Glomerular endothelial cell (primary cell): ENCODE measurements around the gene DCTN5. TPM values are rescaled to one million over a fixed set of nuclear protein-coding genes. Genes with fewer than 3 reads are reported as not detected.

Source experiments
- DNase-seq: peaks from one replicate; pipeline ENCODE4 v3.0.0-alpha.2; 2011; ENCODE audit warnings: low read depth, low spot score; ENCODE audit errors: extremely low read depth
- total RNA-seq: library from RNA; depleted of rRNA; stranded (reverse); fragments of >200 nt; gene quantifications from 2 replicates; pipeline ENCODE4 v1.2.3, GENCODE V29; 2015

The DCTN5 gene
- total RNA-seq, 1 donor from 2014 or later = 53.1 TPM

GRCh38 chr16:23651943-23652468, 10.7 kb downstream of the DCTN5 start:
- no peak for DNase-seq

DNA sequence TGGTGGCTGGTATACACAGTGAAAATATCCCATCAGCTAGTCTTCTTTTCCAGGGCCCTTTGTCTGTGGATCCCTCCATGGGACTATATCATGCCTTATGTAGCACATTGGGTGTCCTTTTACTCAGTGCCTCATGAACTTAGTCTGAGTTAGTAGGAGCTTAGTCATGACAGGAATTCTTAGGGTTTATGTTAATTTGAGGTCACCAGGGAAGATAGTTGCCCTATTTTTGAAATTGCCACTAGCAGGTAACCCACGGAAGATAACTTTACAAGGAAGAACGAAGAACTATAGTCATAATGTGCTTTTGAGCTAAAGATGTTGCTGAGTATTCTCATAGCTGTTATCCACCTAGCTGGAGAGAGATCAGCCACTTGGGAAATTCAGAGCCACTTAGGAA, 22.7 kb downstream of the DCTN5 start:
- DNase-seq = no peak

DNA sequence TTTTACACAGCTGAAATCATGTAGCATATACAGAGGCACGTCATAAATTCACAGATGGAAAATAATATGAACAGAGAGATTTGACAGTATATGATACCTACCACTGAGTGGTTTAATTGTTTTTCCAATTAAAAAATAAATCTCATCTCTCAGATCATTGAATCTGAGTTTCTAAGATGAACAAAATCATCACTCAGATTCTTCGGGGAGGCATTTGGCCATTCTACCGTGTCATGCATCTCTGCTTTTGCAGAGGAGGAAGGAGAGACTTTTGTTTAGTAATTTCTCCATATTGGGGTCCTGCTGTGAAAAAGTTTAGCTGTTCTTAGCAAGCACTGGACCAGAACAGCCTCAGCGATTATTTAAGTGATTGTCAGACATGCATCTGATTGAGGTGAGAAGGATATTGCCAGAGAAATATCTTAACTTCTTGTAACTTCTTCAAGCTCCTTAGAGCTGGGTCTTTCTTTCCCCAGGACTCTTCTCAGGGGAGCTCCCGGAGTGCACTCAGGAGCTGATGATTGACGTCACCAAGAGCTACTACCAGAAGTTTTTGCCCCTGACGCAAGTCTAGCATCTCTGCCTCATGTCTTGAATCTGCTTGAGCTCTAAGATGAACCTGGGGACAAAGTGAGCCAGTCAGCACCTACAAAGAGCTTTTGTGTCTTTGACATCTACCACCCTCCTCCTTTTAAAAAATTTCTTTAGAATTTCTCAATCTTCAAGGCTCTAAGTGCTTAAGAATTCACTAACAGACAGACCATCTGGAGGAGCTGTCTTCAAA, 25.5 kb downstream of the DCTN5 start:
- DNase-seq = no peak

- DNase-seq = no peak
These were observed 26.0 kb downstream of the DCTN5 start for GRCh38 chr16:23667355-23667659.

GRCh38 chr16:23668225-23668624, 27.0 kb downstream of the DCTN5 start:
- no peak for DNase-seq

GRCh38 chr16:23668873-23669272, 27.6 kb downstream of the DCTN5 start:
- no peak for DNase-seq

GRCh38 chr16:23670137-23670776, 29.0 kb downstream of the DCTN5 start:
- no peak for DNase-seq

GRCh38 chr16:23673971-23674614, 32.8 kb downstream of the DCTN5 start:
- no peak for DNase-seq

DNA sequence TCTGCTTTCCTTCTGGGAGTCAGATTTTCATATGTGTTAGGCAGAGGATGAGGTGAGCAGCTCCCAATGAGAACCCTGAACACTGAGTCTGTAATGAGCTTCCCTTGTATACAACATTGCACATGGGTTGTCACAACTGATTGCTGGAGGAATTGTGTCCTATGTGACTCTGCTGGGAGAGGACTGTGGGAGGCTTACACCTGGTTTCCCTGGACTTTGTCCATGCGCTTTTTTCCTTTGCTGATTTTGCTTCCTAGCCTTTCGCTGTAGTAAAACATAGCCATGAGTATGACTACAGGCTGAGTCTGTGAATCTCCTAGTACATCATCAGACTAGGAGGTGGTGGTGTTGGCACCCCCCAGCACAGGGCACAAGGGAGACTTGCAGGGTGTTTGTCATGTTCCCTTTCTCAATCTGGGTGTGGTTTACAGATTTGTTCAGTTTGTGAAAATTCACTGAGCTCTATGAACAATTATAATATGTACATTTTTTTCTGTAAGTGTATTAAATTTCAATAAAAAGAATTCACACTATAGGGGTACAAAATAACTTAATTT, 35.7 kb downstream of the DCTN5 start:
- no peak for DNase-seq

- DNase-seq = no peak
These were observed 37.4 kb downstream of the DCTN5 start, which contains the start of gene PLK1 for GRCh38 chr16:23678430-23679273. Gene PLK1, plus strand, starts transcription at chr16:23678889. Its CDS starts 44 bp downstream, at chr16:23678933.

DNA sequence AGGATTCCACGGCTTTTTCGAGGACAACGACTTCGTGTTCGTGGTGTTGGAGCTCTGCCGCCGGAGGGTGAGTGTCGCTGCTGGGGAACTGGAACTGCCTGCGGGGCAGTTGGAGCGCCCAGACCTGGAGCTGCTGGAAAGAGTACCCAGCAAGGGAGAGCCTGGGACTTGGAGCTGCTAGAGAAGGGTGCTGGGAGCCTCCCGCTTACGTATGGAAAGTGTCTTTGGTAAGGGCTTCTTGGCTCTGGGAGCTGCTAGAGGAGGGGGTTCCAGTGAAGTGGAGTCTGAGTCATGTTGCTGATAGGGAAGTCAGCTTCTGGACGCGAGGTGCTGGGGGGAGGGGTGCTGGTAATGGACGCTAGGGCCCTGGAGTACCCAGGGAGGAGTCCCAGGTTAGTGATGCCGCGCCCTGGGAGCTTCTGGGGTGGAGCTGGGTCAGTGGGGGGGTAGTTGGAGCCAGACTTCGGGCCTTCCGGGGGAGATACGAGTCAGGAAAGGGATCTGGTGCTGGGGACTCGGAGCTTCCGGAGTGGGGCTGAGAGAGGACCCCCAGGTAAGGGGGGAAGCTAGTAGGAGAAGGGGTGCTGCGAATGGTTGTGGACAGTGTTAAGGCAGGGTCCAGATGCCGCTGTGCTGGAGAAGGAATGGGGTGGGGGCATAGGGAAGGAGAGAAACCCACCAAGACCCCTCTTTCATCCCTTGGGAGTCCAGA, 38.2 kb downstream of the DCTN5 start:
- no peak for DNase-seq

GRCh38 chr16:23679986-23680336, 38.7 kb downstream of the DCTN5 start:
- DNase-seq = no peak

- no peak for DNase-seq
These were observed 40.9 kb downstream of the DCTN5 start for GRCh38 chr16:23682181-23682580.

GRCh38 chr16:23683487-23683886, 42.2 kb downstream of the DCTN5 start:
- DNase-seq = no peak

DNA sequence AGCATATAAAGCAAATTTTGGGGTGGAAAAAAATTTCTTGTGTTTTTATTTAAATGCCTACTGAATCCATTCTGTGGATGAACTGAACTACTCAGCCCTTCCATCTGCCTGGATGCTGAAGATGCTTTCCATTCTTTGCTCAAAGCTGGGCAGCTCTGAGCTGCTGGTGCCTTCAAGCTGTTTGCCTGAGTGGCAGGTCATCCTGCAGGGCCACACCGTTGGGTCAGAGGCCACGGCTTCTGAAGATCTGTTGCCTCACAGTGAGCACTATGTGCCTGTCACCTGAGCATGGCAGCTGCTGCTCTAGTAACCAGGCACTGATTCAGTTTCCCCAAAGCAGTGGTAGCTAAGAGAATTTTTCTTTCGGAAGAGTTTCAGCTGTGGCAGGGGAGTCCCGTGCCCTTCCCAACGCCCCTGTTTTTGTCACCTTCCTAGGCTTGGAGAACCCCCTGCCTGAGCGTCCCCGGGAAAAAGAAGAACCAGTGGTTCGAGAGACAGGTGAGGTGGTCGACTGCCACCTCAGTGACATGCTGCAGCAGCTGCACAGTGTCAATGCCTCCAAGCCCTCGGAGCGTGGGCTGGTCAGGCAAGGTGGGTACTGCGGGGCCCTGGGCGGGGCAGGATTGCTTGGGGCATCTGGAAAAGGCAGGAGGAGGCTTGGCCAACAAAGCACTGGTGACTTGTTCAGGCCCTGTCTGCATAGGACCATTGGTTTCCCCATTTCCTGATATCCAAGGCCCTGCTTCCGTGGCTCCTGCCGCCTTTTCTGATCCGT, 46.0 kb downstream of the DCTN5 start:
- DNase-seq = no peak

DNA sequence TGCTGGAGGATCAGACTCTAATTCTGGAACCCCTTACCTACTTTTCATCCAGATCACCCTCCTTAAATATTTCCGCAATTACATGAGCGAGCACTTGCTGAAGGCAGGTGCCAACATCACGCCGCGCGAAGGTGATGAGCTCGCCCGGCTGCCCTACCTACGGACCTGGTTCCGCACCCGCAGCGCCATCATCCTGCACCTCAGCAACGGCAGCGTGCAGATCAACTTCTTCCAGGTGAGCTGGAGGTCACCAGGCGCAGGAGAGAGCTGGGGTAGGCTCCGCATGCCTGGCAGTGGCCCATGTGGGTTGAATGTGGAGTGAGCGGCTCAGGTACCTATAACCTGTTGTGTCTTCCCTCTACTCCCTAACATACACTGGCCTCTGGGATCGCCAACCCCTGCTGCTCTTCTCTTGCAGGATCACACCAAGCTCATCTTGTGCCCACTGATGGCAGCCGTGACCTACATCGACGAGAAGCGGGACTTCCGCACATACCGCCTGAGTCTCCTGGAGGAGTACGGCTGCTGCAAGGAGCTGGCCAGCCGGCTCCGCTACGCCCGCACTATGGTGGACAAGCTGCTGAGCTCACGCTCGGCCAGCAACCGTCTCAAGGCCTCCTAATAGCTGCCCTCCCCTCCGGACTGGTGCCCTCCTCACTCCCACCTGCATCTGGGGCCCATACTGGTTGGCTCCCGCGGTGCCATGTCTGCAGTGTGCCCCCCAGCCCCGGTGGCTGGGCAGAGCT, 48.3 kb downstream of the DCTN5 start:
- DNase-seq = no peak

GRCh38 chr16:23690771-23691482, 49.7 kb downstream of the DCTN5 start:
- no peak for DNase-seq
